WTC11 (cell line): Measurements from ENCODE around the gene SDK2.

Source experiments
- AFF4 ChIP-seq: sonication (generic); formaldehyde crosslinking; IDR thresholded peaks from 2 replicates; pipeline ENCODE4 v1.8.1; 2023; ENCODE audit warnings: mild to moderate bottlenecking, missing genetic modification reagents, borderline replicate concordance
- CBFB ChIP-seq: sonication (generic); formaldehyde crosslinking; IDR thresholded peaks from 2 replicates; pipeline ENCODE4 v1.8.1; 2022; ENCODE audit warnings: mild to moderate bottlenecking, low read depth, missing genetic modification reagents
- CREB1 ChIP-seq: sonication (generic); formaldehyde crosslinking; IDR thresholded peaks from 2 replicates; pipeline ENCODE4 v1.8.0; 2023; ENCODE audit warnings: mild to moderate bottlenecking, missing genetic modification reagents
- SMAD4 ChIP-seq: sonication (generic); formaldehyde crosslinking; IDR thresholded peaks from 2 replicates; pipeline ENCODE4 v1.8.0; 2022; ENCODE audit warnings: mild to moderate bottlenecking, missing genetic modification reagents
- SP1 ChIP-seq: sonication (generic); formaldehyde crosslinking; conservative IDR thresholded peaks from 2 replicates; pipeline ENCODE4 v1.8.1; 2022; ENCODE audit warnings: missing genetic modification reagents
- USF2 ChIP-seq: sonication (generic); formaldehyde crosslinking; IDR thresholded peaks from 2 replicates; pipeline ENCODE4 v1.8.1; 2023; ENCODE audit warnings: mild to moderate bottlenecking, missing genetic modification reagents, moderate library complexity
- TF ChIP-seq, protein P1 (sequence below): sonication (generic); formaldehyde crosslinking; IDR thresholded peaks from 2 replicates; pipeline ENCODE4 v1.8.1; 2023; ENCODE audit warnings: mild to moderate bottlenecking, moderate library complexity, missing genetic modification reagents
- TF ChIP-seq, protein P2 (sequence below): sonication (generic); formaldehyde crosslinking; IDR thresholded peaks from 2 replicates; pipeline ENCODE4 v1.8.1; 2022; ENCODE audit warnings: low read depth, missing genetic modification reagents, borderline replicate concordance
- TF ChIP-seq, protein P3 (sequence below): fragments of 200-600 bp; IDR thresholded peaks from 2 replicates; pipeline ENCODE4 v1.8.0; 2022; ENCODE audit warnings: antibody characterized with exemption
- TF ChIP-seq, protein P4 (sequence below): sonication (generic); formaldehyde crosslinking; IDR thresholded peaks from 2 replicates; pipeline ENCODE4 v1.8.0; 2022; ENCODE audit warnings: mild to moderate bottlenecking, missing genetic modification reagents

DNA sequence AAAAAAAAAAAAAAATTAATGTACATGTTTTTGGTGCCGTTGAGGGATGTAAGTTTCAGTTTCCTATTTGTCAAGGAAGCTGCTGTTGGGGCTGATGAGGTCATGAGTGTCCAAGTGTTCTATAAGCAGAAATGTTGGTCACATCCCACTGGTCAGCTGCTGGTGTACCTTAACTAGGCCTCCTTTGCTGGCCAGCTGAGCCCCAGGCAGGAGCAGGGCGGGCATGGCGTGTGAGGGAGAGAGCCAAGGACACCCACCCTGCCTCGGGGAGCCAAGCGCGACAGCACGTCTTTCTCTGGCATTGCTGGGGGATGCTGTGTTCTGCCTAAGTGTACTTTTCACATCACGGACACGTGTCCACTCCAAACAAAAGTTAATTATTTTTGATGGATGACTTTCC, 224.4 kb downstream of the SDK2 start:
- TF ChIP-seq SP1 (CRISPR knock-in tag) (no peak), CREB1 (CRISPR knock-in tag) (no peak), CBFB (CRISPR knock-in tag) (no peak), AFF4 (CRISPR knock-in tag) (no peak), SMAD4 (no peak), USF2 (CRISPR knock-in tag) (no peak)
- TF ChIP-seq, protein P1, sequence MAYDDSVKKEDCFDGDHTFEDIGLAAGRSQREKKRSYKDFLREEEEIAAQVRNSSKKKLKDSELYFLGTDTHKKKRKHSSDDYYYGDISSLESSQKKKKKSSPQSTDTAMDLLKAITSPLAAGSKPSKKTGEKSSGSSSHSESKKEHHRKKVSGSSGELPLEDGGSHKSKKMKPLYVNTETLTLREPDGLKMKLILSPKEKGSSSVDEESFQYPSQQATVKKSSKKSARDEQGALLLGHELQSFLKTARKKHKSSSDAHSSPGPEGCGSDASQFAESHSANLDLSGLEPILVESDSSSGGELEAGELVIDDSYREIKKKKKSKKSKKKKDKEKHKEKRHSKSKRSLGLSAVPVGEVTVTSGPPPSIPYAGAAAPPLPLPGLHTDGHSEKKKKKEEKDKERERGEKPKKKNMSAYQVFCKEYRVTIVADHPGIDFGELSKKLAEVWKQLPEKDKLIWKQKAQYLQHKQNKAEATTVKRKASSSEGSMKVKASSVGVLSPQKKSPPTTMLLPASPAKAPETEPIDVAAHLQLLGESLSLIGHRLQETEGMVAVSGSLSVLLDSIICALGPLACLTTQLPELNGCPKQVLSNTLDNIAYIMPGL (CRISPR knock-in tag), result no peak
- TF ChIP-seq, protein P2, sequence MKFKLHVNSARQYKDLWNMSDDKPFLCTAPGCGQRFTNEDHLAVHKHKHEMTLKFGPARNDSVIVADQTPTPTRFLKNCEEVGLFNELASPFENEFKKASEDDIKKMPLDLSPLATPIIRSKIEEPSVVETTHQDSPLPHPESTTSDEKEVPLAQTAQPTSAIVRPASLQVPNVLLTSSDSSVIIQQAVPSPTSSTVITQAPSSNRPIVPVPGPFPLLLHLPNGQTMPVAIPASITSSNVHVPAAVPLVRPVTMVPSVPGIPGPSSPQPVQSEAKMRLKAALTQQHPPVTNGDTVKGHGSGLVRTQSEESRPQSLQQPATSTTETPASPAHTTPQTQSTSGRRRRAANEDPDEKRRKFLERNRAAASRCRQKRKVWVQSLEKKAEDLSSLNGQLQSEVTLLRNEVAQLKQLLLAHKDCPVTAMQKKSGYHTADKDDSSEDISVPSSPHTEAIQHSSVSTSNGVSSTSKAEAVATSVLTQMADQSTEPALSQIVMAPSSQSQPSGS (CRISPR knock-in tag), result no peak
- TF ChIP-seq, protein P3, sequence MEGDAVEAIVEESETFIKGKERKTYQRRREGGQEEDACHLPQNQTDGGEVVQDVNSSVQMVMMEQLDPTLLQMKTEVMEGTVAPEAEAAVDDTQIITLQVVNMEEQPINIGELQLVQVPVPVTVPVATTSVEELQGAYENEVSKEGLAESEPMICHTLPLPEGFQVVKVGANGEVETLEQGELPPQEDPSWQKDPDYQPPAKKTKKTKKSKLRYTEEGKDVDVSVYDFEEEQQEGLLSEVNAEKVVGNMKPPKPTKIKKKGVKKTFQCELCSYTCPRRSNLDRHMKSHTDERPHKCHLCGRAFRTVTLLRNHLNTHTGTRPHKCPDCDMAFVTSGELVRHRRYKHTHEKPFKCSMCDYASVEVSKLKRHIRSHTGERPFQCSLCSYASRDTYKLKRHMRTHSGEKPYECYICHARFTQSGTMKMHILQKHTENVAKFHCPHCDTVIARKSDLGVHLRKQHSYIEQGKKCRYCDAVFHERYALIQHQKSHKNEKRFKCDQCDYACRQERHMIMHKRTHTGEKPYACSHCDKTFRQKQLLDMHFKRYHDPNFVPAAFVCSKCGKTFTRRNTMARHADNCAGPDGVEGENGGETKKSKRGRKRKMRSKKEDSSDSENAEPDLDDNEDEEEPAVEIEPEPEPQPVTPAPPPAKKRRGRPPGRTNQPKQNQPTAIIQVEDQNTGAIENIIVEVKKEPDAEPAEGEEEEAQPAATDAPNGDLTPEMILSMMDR, result no peak
- TF ChIP-seq, protein P4, sequence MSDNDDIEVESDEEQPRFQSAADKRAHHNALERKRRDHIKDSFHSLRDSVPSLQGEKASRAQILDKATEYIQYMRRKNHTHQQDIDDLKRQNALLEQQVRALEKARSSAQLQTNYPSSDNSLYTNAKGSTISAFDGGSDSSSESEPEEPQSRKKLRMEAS (CRISPR knock-in tag), result no peak
